IMR-90 (cell line): Measurements from ENCODE around the gene GPSM3. TPM values are rescaled to one million over a fixed set of nuclear protein-coding genes. Genes with fewer than 3 reads are reported as not detected.

Experiments used
- ATAC-seq: fragments of 200-7000 bp; cut with Tn5 transposase; 2 replicates; pipeline ENCODE4 v1.9.1; 2020; ENCODE audit warnings: low read depth, mild to moderate bottlenecking, moderate library complexity
- BruUV-seq: library from RNA; stranded (reverse); fragments of 400-500 nt; replicated peaks from 2 replicates; lab custom pipeline; 2021; lab: Mats Ljungman, UMichigan
- CTCF ChIA-PET: fragments of 300-600 bp; formaldehyde crosslinking; extraction: SDS; loops from one replicate; lab custom pipeline; 2021; ENCODE audit warnings: antibody characterized with exemption; lab: Yijun Ruan, JAX
- POLR2A ChIA-PET: fragments of 300-600 bp; sonication (Branson Sonifier 250); formaldehyde crosslinking; loops from one replicate; lab custom pipeline; 2022; ENCODE audit warnings: antibody characterized with exemption; ENCODE audit not compliant: unreplicated experiment; lab: Charles Lee
- DNase-seq: peaks from one replicate; pipeline ENCODE4 v3.0.0; 2013
- H2AFZ ChIP-seq: replicated peaks from 2 replicates; pipeline ENCODE3; 2013; ENCODE audit warnings: low read length, mild to moderate bottlenecking; ENCODE audit not compliant: poor library complexity
- H2AK5ac ChIP-seq: 2 replicates; pipeline ENCODE4 v1.6.1; 2013; ENCODE audit warnings: low read depth, low read length, inconsistent platforms
- H2AK9ac ChIP-seq: replicated peaks from 2 replicates; pipeline ENCODE3; 2013; ENCODE audit warnings: mild to moderate bottlenecking, low read depth, low read length, moderate library complexity; ENCODE audit not compliant: poor library complexity
- H2BK120ac ChIP-seq: 2 replicates; pipeline ENCODE4 v1.6.1; 2013; ENCODE audit warnings: low read depth, low read length, inconsistent platforms
- H2BK15ac ChIP-seq: 3 replicates; pipeline ENCODE4 v1.6.1; 2013; ENCODE audit warnings: low read depth, low read length, inconsistent platforms
- H2BK20ac ChIP-seq: 2 replicates; pipeline ENCODE4 v1.6.1; 2013; ENCODE audit warnings: low read depth, mild to moderate bottlenecking, inconsistent platforms, low read length, moderate library complexity
- H2BK5ac ChIP-seq: 2 replicates; pipeline ENCODE4 v1.6.1; 2013; ENCODE audit warnings: mild to moderate bottlenecking, low read depth, low read length, inconsistent platforms; ENCODE audit not compliant: poor library complexity, severe bottlenecking
- H3K14ac ChIP-seq: replicated peaks from 2 replicates; pipeline ENCODE4 v1.6.1; 2013; ENCODE audit warnings: low read depth, low read length, inconsistent platforms
- H3K18ac ChIP-seq: 2 replicates; pipeline ENCODE4 v1.6.1; 2013; ENCODE audit warnings: low read depth, low read length, control low read depth
- H3K23ac ChIP-seq: 2 replicates; pipeline ENCODE4 v1.6.1; 2013; ENCODE audit warnings: low read depth, low read length, inconsistent platforms
- H3K27ac ChIP-seq: 2 replicates; pipeline ENCODE4 v1.5.1; 2013; ENCODE audit warnings: mild to moderate bottlenecking, control low read depth, low read length; ENCODE audit not compliant: insufficient read depth
- H3K27me3 ChIP-seq: 2 replicates; pipeline ENCODE4 v1.6.1; 2013; ENCODE audit warnings: low read length; ENCODE audit not compliant: control insufficient read depth, insufficient read depth
- H3K36me3 ChIP-seq: 2 replicates; pipeline ENCODE4 v1.6.1; 2013; ENCODE audit warnings: low read length, mixed read lengths; ENCODE audit not compliant: control insufficient read depth, insufficient read depth
- H3K4ac ChIP-seq: 2 replicates; pipeline ENCODE4 v1.6.1; 2013; ENCODE audit warnings: low read depth, low read length, inconsistent platforms
- H3K4me1 ChIP-seq: 2 replicates; pipeline ENCODE4 v1.6.1; 2013; ENCODE audit warnings: low read length, mixed read lengths; ENCODE audit not compliant: control insufficient read depth, insufficient read depth
- H3K4me2 ChIP-seq: 2 replicates; pipeline ENCODE4 v1.6.1; 2013; ENCODE audit warnings: low read depth, mild to moderate bottlenecking, control low read depth, low read length, moderate library complexity
- H3K4me3 ChIP-seq: 2 replicates; pipeline ENCODE4 v1.5.1; 2013; ENCODE audit warnings: low read depth, mild to moderate bottlenecking, control low read depth, low read length, moderate library complexity; ENCODE audit not compliant: insufficient read depth
- H3K56ac ChIP-seq: 2 replicates; pipeline ENCODE4 v1.6.1; 2013; ENCODE audit warnings: low read length, inconsistent platforms; ENCODE audit not compliant: insufficient read depth; ENCODE audit errors: extremely low read depth
- H3K79me1 ChIP-seq, 2 experiments: 2 replicates each; pipeline ENCODE4 v1.6.1; 2013; ENCODE audit warnings: low read length in 2 of 2, inconsistent platforms in 1 of 2, low read depth in 1 of 2
- H3K9ac ChIP-seq: 2 replicates; pipeline ENCODE4 v1.6.1; 2013; ENCODE audit warnings: low read depth, low read length, control low read depth
- H3K9me1 ChIP-seq: 2 replicates; pipeline ENCODE4 v1.6.1; 2013; ENCODE audit warnings: low read length, inconsistent platforms; ENCODE audit not compliant: insufficient read depth
- H3K9me3 ChIP-seq: 2 replicates; pipeline ENCODE4 v1.6.1; 2013; ENCODE audit warnings: low read length; ENCODE audit not compliant: control insufficient read depth, insufficient read depth
- H4K20me1 ChIP-seq: 2 replicates; pipeline ENCODE4 v1.6.1; 2013; ENCODE audit warnings: low read length, inconsistent platforms; ENCODE audit not compliant: insufficient read depth
- H4K5ac ChIP-seq: 2 replicates; pipeline ENCODE4 v1.6.1; 2013; ENCODE audit warnings: mild to moderate bottlenecking, low read depth, low read length, control low read depth
- H4K8ac ChIP-seq, 2 experiments: 2 replicates each; pipeline ENCODE4 v1.6.1; 2013; ENCODE audit warnings: low read depth in 2 of 2, low read length in 2 of 2, control low read depth in 1 of 2, inconsistent platforms in 1 of 2
- H4K91ac ChIP-seq: 2 replicates; pipeline ENCODE4 v1.6.1; 2013; ENCODE audit warnings: low read depth, low read length, inconsistent platforms; ENCODE audit not compliant: insufficient read depth
- BHLHE40 ChIP-seq: fragments of 150-350 bp; IDR thresholded peaks from 2 replicates; pipeline ENCODE4 v1.6.1; 2016; ENCODE audit warnings: mild to moderate bottlenecking, low read depth, low read length
- CEBPB ChIP-seq: IDR thresholded peaks from 2 replicates; pipeline ENCODE4 v1.6.1; 2012; ENCODE audit warnings: low read depth, low read length, improper control_type of control experiment
- CHD1 ChIP-seq: IDR thresholded peaks from 2 replicates; pipeline ENCODE4 v1.6.1; 2012; ENCODE audit warnings: low read depth, low read length, improper control_type of control experiment
- FOS ChIP-seq: fragments of 150-350 bp; IDR thresholded peaks from 2 replicates; pipeline ENCODE4 v1.6.1; 2016; ENCODE audit warnings: low read depth, low read length
- MAFK ChIP-seq: IDR thresholded peaks from 2 replicates; pipeline ENCODE4 v1.6.1; 2012; ENCODE audit warnings: low read depth, low read length, improper control_type of control experiment
- MAZ ChIP-seq: IDR thresholded peaks from 2 replicates; pipeline ENCODE4 v1.6.1; 2012; ENCODE audit warnings: low read depth, mild to moderate bottlenecking, low read length, improper control_type of control experiment, moderate library complexity, borderline replicate concordance
- MXI1 ChIP-seq: IDR thresholded peaks from 2 replicates; pipeline ENCODE4 v1.6.1; 2012; ENCODE audit warnings: low read depth, mild to moderate bottlenecking, low read length, moderate library complexity, borderline replicate concordance
- NFE2L2 ChIP-seq: fragments of 150-350 bp; IDR thresholded peaks from 2 replicates; pipeline ENCODE4 v1.6.1; 2016; ENCODE audit warnings: low read depth, mild to moderate bottlenecking, low read length
- POLR2A ChIP-seq: IDR thresholded peaks from 2 replicates; pipeline ENCODE4 v1.6.1; 2012; ENCODE audit warnings: mild to moderate bottlenecking, low read depth, low read length
- RAD21 ChIP-seq: IDR thresholded peaks from 2 replicates; pipeline ENCODE4 v1.6.1; 2012; ENCODE audit warnings: low read length, improper control_type of control experiment
- RCOR1 ChIP-seq: IDR thresholded peaks from 2 replicates; pipeline ENCODE4 v1.6.1; 2012; ENCODE audit warnings: mild to moderate bottlenecking, low read length, improper control_type of control experiment; ENCODE audit not compliant: insufficient replicate concordance
- RFX5 ChIP-seq: IDR thresholded peaks from 2 replicates; pipeline ENCODE4 v1.8.0; 2012; ENCODE audit warnings: low read depth, mild to moderate bottlenecking, low read length, moderate library complexity
- SMC3 ChIP-seq: fragments of 150-350 bp; IDR thresholded peaks from 2 replicates; pipeline ENCODE4 v1.6.1; 2016; ENCODE audit warnings: low read depth, mild to moderate bottlenecking, antibody characterized with exemption, low read length, moderate library complexity
- WGBS, 2 experiments: methylation state at CpG; one replicate each; pipeline versions ENCODE4 v1.1.5 to v1.1.7; 2013; ENCODE audit warnings: missing lambda C conversion rate in 2 of 2; ENCODE audit not compliant: insufficient read length in 1 of 2; ENCODE audit errors: extremely low coverage in 2 of 2; 5-methylcytosine and 5-hydroxymethylcytosine counted together
- dilution Hi-C: fragments of 300-500 bp; cut with HindIII; formaldehyde crosslinking; loops from one replicate; pipeline ENCODE4 v1.14.3; 2018; ENCODE audit warnings: low sequenced_read_pairs; ENCODE audit not compliant: unreplicated experiment
- in situ Hi-C: fragments of 300-500 bp; cut with MboI; formaldehyde crosslinking; loops from 3 replicates; pipeline ENCODE4 v1.14.3; 2019; ENCODE audit warnings: low sequenced_read_pairs, inconsistent platforms, mixed read lengths
- intact Hi-C: fragments of 100-400 bp; cut with micrococcal nuclease; formaldehyde crosslinking; loops from 2 replicates; pipeline ENCODE4 v1.10.0; 2022
- polyA plus RNA-seq, 3 experiments: library from polyadenylated mRNA; depleted of rRNA; stranded (reverse); fragments of >200 nt; gene quantifications; 2 replicates each; pipeline ENCODE4 v1.2.3, GENCODE V29; 2012; ENCODE audit warnings: low replicate concordance in 1 of 3
- total RNA-seq: library from RNA; depleted of rRNA; stranded (reverse); fragments of >200 nt; gene quantifications from 2 replicates; pipeline ENCODE4 v1.2.3, GENCODE V29; 2012
- TF ChIP-seq, protein P1 (sequence below): conservative IDR thresholded peaks from 2 replicates; pipeline ENCODE4 v1.5.1; 2012; ENCODE audit warnings: mild to moderate bottlenecking, low read depth, low read length, improper control_type of control experiment
- TF ChIP-seq, protein P2 (sequence below): fragments of 150-350 bp; IDR thresholded peaks from 2 replicates; pipeline ENCODE4 v1.6.1; 2017; ENCODE audit warnings: mild to moderate bottlenecking, antibody characterized with exemption, low read length, low read depth
- TF ChIP-seq, protein P3 (sequence below): fragments of 150-350 bp; IDR thresholded peaks from 2 replicates; pipeline ENCODE4 v1.6.1; 2016; ENCODE audit warnings: low read depth, mild to moderate bottlenecking, low read length, moderate library complexity, borderline replicate concordance

Gene GPSM3
- total and polyA plus RNA-seq, 2 of the 4 experiments (the other 2 are of a cell fraction), result 3.0 to 9.8 TPM

DNA sequence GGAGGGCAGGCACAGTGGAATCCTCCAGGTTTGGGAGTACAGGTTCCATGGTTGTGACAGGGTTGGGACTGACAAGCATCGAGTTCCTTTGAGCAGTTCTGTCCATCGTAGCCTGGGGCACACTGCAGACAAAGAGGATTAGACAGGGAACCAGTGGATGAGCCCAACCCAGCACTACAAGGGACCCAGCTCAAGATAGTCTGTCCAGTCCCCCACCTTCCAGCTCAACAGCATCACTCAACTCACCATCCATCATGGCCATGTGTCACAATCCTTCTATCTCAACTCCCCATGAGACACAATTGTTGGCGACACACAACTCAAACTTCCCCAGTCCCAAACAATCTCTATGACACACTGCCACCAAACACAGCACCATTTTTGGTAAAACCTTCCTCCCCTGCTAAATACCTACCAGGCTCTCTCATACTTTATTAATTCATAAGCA, 11.8 kb upstream of the GPSM3 start:
- intact Hi-C loops, result no loop called here

More for the DNA sequence above, 11.8 kb upstream of the GPSM3 start:
- BruUV-seq, result no TSS peak
- ATAC-seq (no peak), DNase-seq (no peak)
- Histone ChIP-seq H2AFZ (no peak overlapping the region), H3K9ac (no peak overlapping the region), H3K4ac (no peak overlapping the region), H3K14ac (no peak overlapping the region), H3K4me2 (no peak overlapping the region), H3K79me1 (no peaks in the 10 kb centered on the region), H3K9me3 (no peaks in the 10 kb centered on the region), H2AK5ac (no peak overlapping the region), H3K4me3 (no peak overlapping the region), H3K27me3 (peaks cover 10% of the 10 kb centered on the region; the same call in 1 of the 2 replicates), H3K23ac (no peak overlapping the region), H4K91ac (no peak overlapping the region), H3K9me1 (no peaks in the 10 kb centered on the region), H3K56ac (no peak overlapping the region), H3K18ac (no peak overlapping the region), H2BK120ac (no peak overlapping the region), H4K5ac (no peak overlapping the region), H4K8ac (no peak overlapping the region), H3K4me1 (no peaks in the 10 kb centered on the region), H2BK20ac (no peak overlapping the region), H3K36me3 (no peaks in the 10 kb centered on the region), H3K27ac (no peak overlapping the region), H2BK15ac (no peak overlapping the region), H4K20me1 (no peaks in the 10 kb centered on the region), H2BK5ac (no peak overlapping the region), H2AK9ac (peak overlapping the region; percentile 58)
- dilution Hi-C loops, result no loop called here
- in situ Hi-C loops, result no loop called here
- TF ChIP-seq MAFK (no peak), SMC3 (no peak), RFX5 (no peak), CEBPB (no peak), FOS (no peak), CHD1 (no peak), NFE2L2 (no peak), BHLHE40 (no peak), POLR2A (no peak), MAZ (no peak), RAD21 (no peak), MXI1 (no peak), RCOR1 (no peak)
- TF ChIP-seq, protein P1, sequence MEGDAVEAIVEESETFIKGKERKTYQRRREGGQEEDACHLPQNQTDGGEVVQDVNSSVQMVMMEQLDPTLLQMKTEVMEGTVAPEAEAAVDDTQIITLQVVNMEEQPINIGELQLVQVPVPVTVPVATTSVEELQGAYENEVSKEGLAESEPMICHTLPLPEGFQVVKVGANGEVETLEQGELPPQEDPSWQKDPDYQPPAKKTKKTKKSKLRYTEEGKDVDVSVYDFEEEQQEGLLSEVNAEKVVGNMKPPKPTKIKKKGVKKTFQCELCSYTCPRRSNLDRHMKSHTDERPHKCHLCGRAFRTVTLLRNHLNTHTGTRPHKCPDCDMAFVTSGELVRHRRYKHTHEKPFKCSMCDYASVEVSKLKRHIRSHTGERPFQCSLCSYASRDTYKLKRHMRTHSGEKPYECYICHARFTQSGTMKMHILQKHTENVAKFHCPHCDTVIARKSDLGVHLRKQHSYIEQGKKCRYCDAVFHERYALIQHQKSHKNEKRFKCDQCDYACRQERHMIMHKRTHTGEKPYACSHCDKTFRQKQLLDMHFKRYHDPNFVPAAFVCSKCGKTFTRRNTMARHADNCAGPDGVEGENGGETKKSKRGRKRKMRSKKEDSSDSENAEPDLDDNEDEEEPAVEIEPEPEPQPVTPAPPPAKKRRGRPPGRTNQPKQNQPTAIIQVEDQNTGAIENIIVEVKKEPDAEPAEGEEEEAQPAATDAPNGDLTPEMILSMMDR, result no peak
- TF ChIP-seq, protein P2, sequence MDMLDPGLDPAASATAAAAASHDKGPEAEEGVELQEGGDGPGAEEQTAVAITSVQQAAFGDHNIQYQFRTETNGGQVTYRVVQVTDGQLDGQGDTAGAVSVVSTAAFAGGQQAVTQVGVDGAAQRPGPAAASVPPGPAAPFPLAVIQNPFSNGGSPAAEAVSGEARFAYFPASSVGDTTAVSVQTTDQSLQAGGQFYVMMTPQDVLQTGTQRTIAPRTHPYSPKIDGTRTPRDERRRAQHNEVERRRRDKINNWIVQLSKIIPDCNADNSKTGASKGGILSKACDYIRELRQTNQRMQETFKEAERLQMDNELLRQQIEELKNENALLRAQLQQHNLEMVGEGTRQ, result no peak
- TF ChIP-seq, protein P3, sequence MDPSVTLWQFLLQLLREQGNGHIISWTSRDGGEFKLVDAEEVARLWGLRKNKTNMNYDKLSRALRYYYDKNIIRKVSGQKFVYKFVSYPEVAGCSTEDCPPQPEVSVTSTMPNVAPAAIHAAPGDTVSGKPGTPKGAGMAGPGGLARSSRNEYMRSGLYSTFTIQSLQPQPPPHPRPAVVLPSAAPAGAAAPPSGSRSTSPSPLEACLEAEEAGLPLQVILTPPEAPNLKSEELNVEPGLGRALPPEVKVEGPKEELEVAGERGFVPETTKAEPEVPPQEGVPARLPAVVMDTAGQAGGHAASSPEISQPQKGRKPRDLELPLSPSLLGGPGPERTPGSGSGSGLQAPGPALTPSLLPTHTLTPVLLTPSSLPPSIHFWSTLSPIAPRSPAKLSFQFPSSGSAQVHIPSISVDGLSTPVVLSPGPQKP, result no peak
- POLR2A ChIA-PET, result no interaction called here
- 100% methylated on average over 1 of the region's 3 CpGs; no CpG with 5 or more reads in 1 of the 2 experiments for WGBS, 2 experiments
- CTCF ChIA-PET, result no interaction called here
